NCI-H526 treated with DMSO at 0.1 percent for 48 hours (cell line): Measurements from ENCODE around the gene IL11RA.
"Not testable (repeated sequence)": the region's sequence is repeated elsewhere in the genome, so short reads cannot be mapped to it uniquely, and the experiment has no call there.

Experiments used
- DNase-seq: peaks from one replicate; lab custom pipeline; 2025; lab: John Stamatoyannopoulos, UW

IL11RA gene

DNA sequence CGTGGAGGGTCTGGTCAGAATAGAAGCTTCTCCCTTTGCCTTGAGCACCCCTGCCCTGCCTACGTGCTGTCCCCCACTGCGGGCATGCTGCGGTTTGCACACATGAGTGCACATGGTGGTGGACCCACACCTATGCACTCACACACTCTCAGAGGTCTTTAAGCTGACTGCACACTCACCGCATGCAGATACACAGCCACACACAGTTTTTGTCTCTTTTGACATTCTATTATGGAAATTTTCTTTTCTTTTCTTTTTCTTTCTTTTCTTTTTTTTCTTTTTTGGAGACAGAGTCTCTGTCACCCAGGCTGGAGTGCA is 22.5 kb upstream of the IL11RA start:
- no peak for DNase-seq

DNA sequence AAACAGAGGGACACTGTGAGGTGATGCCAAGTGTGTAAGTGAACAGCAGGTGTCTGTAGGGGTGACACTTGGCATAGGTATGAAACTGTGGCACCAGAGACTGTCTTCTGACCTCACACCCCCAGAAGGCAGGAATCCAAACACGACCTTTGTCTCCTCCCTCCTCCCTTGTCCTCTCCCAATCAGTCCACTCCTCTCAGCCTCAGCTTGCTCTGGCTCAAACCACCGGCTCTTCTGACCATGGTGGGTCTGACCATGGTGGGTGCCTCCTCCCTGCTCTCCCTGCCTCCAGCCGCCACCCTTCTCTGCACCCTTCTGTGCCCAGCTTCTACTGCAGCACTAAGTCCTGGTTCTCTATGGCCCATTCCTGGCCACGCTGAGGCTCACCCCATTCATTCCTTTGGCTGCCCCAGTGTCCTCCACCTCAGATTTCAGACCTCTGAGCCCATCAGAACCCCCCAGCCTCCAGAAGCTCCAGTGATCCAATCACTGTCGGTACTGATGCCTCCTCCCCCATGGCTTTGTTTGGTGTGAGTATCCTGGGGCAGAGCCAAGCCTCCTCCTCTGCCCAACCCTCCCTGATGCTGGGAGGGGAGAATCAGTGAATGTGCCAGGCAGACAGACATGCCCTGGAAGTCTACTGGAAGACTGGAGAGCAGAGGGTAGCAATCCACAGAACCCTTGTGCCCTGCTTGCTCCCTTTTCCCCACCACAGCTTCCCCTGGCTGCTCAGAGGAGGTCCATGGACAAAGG is 21.4 kb upstream of the IL11RA start:
- DNase-seq = no peak

DNA sequence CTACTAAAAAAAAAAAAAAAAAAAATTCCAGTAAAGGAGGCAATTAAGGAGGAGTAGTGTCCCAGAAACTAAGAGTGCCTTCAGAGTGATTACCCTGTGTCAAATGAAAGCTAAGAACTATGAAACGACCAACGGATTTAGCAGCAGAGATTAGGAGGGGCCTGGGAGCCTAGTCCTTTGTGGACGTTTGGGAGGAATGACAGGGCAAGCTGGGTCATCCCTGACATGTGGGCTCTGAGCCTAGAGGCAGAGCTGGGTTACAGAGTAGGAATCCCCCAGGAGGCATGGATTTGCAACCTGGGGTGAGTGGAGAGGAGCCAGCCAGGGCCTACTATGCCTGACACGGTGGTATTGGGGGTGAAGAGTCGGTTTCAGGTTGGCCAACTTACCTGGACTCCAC is 18.8 kb upstream of the IL11RA start:
- DNase-seq = no peak

DNA sequence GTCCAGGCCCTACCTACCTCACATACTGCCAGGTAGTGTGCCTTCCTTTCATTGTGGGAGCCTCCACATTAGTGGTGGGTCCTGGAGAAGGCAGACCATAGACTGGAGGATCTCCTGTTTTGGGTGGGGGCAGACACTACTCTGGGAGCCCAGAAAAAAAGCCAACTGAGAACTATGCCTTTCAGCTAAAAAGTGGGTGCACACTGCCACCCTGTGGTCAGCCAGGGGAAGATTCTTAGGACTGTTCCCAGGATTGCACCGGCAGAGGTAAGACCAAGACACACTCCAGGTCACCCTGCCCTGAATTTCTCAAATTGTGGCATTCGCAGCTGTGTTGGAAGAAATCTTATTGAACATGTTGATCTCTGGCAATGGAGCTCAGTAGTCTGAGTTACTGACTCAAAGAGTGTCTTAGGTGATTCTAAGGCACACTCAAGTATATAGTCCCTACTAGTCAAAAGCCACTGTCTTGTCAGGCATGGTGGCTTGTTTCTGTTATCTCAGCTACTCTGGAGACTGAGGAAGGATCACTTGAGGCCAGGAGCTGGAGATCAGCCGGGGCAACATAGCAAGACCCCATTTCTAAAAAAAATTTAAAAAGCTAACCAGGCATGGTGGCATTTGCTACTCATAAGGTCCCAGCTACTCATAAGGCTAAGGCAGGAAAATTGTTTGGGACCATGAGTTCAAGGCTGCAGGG is 18.0 kb upstream of the IL11RA start:
- peak; percentile 49 for DNase-seq

DNA sequence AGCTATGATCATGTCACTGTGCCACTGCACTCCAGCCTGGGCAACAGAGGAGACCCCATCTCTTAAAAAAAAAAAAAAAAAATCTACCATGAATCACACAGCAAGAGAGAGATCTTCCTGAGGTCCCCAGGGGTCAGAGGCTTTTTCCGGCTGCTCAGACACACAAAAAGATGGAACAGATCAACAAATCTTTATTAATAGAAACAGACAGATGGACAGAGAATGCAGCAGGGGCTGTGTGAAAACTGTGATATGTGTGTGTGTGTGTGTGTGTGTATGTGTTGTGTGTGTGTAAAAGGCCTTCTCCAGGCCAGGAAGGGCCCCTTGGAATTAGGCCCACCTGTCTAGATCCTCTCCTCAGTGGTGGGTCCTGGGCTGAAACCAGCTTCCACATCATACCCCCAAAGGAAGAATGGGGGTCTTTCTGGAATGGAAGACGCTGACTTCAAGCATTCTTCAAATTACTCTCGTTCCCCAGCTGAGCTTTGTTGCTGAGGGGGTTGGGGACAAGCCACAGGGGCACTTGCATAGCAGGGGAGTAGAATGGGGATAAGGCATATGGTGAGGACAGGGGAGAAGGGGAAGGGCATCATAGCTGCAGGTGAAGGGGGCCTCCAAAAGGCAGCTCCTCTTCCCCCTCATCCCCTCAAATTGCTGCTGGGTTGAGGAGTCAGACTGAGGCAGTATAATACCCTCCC is 17.3 kb upstream of the IL11RA start:
- no peak for DNase-seq

DNA sequence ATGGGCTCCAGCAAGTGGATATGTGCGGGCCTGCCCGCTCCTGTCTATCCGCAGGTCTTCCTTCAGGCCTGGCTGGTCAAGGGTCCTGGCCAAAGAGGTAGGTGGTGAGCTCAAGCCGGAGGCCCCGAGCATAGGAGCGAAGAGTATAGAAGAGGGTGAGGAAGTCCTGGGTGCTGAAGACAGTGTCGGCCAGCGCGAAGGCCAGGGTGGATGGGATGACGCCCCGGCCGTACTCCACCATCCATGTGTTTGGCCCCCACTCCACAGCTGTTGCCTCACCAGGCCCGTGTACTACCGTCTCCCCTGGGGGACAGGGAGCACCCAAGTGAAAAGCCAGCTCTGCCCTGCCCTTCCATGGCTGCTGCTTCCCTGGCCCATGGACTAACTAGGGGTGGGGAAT is 16.4 kb upstream of the IL11RA start:
- DNase-seq = no peak

DNA sequence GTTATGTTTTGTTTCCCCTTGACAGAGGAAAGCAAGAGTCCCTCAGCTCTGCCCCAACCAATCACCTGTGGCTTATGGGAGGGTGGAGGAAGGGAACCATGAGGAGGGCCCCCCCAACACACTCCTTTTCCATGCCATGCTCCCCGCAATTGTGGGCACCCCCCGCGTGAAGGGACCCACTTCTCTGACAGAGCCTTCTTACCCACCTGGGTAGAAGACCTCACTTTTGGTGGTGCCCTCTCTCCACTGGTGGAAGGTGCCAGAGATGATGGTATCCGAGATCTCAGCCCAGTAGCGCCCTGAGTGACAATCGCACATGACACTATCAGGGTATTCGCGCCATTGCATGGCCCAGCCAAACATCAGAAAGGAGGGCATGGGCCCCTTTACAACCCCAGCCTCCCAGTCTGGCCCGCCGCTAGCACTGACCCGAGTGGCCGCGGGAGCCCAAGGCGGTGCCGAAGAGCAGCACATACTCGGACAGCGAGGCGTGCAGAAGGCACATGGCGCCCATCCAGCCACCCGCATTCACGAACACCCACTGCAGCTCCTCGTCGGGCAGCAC is 15.1 kb upstream of the IL11RA start:
- DNase-seq = no peak

DNA sequence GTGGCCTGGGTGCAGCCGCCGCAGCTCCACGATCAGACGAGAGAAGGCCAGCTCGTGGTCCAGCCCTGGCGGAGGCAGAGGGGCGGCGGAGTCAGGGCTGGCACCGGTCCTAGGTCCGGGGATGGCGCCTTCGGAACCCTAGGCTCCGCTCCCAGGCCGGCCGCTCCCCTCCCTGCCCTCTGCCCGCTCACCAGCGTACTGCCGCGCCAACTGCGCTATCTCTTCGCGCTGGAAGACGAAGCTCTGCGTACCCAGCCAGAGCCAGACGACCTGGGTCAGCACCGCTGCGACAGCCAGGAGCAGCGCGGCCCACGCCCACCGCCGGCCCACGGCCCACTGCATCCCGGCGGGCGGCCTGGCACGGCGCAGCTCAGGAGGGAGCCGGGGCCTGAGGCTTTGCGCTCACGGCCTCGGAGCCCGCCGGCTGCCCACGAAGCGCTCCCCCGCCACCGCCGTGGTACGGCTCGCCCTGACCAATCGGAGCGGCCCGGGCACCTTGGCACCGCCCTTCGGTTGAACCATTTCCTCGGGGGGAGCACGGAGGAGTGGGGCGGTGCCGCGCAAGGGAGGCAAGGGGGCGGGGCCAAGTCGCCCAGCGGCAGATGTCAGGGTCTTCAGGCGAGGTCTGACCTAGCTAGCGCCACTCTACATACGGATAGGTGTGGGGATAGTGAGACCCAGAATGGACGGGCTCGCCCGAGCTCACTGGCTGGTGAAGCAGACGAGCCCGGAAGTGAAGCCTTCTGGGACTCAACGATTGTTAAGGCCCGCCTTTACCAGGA is 14.4 kb upstream of the IL11RA start, which contains the start of gene SIGMAR1:
SIGMAR1 (minus strand) TSS at position 432 of the 782 bp plus-strand sequence; CDS start at position 342, 90 bp downstream.
- DNase-seq = peak; percentile 83

DNA sequence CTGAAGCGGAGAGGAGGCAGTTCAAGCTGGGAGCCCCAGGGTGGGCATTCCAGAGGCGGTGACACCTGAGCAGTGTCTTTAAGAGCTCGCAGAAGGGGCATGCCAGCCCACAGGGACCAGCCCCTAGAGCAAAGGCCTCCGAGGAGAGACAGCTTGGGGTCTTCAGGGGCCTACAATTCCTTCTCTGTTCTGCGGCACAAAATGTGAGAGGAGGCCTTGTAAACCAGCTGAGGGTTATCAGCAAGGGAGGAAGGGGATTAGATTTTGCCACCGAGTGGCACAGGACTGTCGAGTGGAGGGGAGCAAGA is 13.9 kb upstream of the IL11RA start:
- no peak for DNase-seq

DNA sequence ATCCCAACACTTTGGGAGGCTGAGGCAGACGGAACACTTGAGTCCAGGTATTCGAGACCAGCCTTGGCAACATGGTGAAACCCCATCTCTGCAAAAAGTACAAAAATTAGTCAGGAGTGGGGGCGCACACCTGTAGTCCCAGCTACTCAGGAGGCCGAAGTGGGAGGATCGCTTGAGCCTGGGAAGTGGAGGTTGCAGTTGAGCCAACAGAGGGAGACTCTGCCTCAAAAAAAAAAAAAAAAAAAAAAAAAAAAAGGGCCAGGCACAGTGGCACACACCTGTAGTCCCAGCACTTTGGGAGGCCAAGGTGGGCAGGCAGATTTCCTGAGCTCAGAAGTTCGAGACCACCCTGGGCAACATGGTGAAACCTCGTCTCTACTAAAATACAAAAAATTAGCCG is 12.7 kb upstream of the IL11RA start:
- not testable (repeated sequence) for DNase-seq

DNA sequence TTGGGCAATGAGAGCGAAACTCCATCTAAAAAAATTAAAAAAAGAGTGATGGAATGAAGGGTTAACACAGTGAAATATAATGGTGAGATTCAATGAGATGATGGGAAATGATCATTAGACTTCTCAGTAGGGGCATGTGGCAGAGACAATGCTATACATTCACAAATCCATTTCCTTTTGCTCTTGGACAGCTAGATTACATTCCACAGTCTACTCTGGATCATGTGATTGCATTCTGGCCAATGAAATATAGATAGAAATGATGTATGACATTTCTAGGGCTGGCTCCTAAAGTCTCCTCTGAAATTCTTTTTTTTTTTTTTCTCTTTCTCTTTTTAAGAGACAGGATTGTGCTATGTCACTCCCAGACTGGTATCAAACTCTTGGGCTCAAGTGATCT is 9.3 kb upstream of the IL11RA start:
- no peak for DNase-seq

DNA sequence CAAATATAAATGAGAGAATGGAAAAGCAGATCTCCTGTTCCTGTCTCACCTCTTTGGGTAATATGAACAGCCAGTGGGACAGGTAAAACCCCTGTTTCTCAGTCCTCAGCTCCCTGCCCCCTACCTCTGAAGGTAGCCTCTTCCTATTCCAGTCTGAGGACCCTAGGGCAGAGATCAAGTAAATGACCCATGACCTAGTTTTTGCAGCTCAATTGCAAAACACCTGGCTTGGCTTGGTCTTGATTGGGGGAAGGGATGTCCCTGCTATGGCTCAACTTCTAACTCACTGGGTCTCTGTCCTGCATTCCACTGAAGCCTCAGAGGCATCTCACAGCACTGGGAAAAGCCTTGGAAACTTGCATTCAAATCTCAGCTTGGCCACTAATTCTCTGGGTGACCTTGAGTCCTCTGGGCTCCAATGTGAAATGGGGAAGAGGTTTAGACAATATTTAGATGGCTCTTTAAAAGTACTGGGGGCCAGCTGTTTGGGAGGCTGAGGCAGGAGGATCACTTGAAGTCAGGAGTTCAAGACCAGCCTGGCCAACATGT is 7.1 kb upstream of the IL11RA start:
- no peak for DNase-seq

DNA sequence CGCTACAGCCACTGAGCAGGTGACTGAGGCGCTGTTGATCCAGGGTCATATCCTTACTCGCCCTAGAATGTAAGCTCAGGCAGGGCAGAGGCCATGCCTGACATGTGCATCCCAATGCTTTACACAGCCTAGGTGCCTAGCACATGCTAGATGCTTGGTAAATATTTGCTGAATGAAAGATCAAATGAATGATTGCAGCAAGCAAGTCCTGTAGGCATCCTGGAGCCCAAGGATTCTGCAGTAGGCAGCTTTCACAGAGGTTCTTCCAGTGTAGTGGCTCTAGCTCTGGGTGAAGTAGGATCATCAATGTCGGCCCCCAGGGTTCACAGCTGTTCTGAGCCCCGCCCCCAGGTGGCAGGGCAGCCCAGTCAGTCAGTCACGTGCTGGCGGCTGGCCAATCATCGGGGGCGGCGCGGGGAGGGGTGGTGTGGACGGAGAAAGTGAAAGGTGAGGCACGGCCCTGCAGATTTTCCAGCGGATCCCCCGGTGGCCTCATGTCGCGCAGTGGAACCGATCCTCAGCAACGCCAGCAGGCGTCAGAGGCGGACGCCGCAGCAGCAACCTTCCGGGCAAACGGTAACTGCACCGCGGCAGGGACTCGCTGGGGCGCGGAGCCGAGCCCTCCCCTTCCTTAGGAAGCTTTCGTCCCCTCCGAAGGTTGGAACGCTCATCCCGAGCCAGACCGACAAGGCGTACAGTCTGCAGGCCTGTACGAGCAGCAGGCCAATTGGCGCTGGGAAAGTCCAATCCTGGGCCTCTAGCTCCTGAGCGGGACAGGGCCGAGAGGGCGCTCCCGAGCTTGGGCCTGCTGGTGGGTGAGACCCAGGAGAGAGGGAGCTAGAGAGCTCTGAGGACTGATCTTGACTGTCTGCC is 5.5 kb upstream of the IL11RA start, which contains the start of gene GALT:
GALT (plus strand) TSS at position 465 of the 873 bp plus-strand sequence; CDS start at position 495, 30 bp downstream.
- DNase-seq = peak; percentile 80

DNA sequence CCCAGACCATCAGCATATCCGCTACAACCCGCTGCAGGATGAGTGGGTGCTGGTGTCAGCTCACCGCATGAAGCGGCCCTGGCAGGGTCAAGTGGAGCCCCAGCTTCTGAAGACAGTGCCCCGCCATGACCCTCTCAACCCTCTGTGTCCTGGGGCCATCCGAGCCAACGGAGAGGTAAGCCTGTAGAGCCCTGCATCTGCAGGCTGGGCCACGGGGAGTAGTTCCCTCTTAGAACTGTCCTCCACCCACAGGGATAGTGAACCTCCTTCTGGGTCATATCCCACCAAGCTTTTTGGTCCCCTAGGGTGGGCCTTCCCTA is 4.9 kb upstream of the IL11RA start:
- DNase-seq = no peak

DNA sequence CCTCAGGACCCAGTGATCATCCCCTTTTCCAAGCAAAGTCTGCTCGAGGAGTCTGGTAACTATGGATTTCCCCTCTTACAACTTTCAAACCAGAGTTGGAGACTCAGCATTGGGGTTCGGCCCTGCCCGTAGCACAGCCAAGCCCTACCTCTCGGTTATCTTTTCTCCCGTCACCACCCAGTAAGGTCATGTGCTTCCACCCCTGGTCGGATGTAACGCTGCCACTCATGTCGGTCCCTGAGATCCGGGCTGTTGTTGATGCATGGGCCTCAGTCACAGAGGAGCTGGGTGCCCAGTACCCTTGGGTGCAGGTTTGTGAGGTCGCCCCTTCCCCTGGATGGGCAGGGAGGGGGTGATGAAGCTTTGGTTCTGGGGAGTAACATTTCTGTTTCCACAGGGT is 4.3 kb upstream of the IL11RA start:
- no peak for DNase-seq

DNA sequence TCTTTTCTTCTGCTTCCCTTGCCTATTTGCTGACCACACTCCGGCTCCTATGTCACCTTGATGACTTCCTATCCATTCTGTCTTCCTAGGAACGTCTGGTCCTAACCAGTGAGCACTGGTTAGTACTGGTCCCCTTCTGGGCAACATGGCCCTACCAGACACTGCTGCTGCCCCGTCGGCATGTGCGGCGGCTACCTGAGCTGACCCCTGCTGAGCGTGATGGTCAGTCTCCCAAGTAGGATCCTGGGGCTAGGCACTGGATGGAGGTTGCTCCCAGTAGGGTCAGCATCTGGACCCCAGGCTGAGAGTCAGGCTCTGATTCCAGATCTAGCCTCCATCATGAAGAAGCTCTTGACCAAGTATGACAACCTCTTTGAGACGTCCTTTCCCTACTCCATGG is 3.3 kb upstream of the IL11RA start:
- no peak for DNase-seq

DNA sequence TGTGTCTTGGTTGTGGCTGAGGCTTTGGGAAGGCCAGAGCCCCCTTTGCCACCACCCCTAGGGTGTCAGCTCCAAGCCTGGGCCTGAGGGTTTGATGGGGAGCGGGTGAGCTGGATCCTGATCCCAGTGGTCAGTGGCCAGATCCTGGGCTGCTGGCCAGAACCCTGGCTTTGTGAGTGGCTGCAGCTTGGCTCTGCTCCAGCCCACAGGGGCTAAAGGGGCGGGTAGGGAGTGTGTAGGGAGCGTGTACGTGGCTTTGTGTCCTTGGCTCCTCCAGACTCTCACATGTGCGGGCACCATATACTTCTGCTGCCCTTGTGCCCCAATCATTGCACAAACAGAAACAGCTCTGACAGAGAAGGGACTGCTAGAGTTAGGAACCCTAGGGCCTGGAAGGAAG is 1.2 kb upstream of the IL11RA start:
- no peak for DNase-seq

DNA sequence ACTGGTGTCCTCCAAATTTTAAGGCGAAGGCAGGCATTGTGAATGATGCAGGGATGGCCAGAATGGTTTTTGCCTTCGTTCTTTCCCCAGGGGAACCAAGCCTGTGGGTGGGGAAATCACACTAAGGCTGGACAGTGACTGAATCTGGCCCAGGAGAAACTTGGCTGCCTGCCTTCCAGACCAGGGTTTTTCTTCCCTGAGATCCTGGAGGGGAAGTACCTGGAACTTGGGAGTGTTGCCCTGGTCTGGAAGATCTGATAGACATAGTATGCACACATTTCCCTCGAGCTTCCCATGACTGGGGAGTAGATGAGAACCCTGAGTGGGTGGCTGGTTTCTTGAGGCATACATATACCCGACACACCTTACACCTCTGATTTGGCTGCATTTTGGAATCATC is 664 bp upstream of the IL11RA start:
- DNase-seq = no peak

DNA sequence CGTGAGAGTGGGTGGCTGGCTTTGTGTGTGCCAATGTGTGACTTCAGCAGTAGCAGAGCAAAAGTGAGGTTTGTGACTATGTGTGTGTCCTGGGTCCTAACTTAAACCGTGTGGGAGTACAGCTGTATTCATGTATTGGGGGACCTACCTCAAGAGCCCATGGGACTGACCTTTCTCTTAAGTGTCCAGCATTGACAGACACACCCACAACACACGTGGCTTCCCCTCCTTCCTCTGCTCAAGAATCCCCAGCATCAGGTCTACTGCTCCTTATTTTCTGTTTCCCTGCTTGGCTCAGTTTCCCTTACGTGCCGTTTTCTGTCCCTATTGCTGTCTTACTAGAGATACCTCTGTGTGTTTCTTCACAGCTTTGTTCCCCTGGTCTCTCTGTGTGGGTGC is 616 bp downstream of the IL11RA start:
- DNase-seq = no peak

DNA sequence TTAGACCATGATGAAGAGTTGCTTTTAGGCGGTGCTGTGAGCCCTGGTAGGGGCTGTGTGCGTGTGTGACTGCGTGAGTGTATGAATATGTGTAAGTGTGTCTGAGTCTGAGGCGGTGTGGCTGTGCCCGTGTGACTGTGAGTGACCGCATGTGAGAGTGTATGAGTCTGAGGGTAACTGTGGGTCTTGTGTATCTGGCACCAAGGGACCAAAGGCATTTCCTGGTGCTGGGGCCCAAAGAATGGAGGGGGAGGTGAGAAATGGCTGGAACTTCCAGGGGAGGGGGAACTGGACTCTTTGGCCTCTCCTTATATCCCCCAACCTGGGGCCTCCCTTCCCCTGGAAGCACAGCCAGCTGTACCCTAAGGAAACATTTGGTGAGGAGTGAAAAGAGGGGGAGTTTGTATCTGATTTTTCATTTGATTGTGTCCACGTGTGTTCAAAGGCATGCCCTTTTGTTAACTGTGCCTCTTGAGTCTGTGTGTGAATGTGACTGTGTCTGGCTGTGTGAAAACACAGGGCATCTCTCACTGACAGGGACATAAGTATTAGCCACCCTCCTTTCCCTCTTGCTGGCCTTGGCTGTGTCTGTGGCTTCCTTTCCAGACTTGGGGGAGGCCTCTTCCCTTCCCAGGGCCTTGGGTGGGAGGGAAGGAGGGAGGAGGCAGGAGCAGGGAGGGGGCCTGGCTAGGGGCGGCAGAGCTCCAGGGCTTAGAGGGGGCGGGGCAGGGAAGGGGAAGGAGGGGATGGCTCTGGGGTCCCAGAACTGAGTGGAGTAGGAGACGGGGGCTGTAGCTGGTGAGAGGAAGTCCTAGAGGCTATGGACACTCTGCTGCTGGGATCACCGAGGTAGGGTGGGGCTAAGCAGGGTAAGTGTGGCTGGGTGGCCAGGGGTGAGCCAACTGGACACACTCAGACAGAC is 1.4 kb downstream of the IL11RA start:
- no peak for DNase-seq
